ENCODE measurements around the gene EDRF1. TPM values are rescaled to one million over a fixed set of nuclear protein-coding genes. Genes with fewer than 3 reads are reported as not detected.

Gene EDRF1
- total RNA-seq, 4 donors from 2014 or later, result 7.8 to 22.1 (median 15.8) TPM

- WGBS, 2 donors (ENCODE audit: low coverage in 1 of 2), result 77 to 96% methylated on average over 5 to 7 of the region's 10 CpGs
- H3K4me1 ChIP-seq, result no peaks in the 10 kb centered on the region
- H3K36me3 ChIP-seq, result peaks cover 0 to under 1% of the 10 kb centered on the region in 2 donors
- no peak overlapping the region for H3K27ac ChIP-seq
- ATAC-seq, result no peak
- no peak overlapping the region for H3K4me3 ChIP-seq
- H3K27me3 ChIP-seq, result no peaks in the 10 kb centered on the region
- TF ChIP-seq CTCF (IDR thresholded peaks at IDR 0.05), result no peak
- no peak for TF ChIP-seq POLR2A (IDR thresholded peaks at IDR 0.05)
- TF ChIP-seq EP300 (IDR thresholded peaks at IDR 0.05), result no peak
- no peak for TF ChIP-seq POLR2AphosphoS5 (IDR thresholded peaks at IDR 0.05)
- no peaks in the 10 kb centered on the region for H3K9me3 ChIP-seq
Observed at GRCh38 chr10:125779403-125780327, 60.2 kb downstream of the EDRF1 start.

GRCh38 chr10:125781374-125781773, 61.9 kb downstream of the EDRF1 start:
- H3K27ac ChIP-seq, result no peak overlapping the region
- no peaks in the 10 kb centered on the region for H3K4me1 ChIP-seq
- H3K4me3 ChIP-seq, result no peak overlapping the region
- H3K9me3 ChIP-seq, result no peaks in the 10 kb centered on the region
- ATAC-seq, result no peak
- no peaks in the 10 kb centered on the region for H3K27me3 ChIP-seq
- WGBS, 2 donors (ENCODE audit: low coverage in 1 of 2), result 64 to 100% methylated on average over 1 to 2 of the region's 8 CpGs
- TF ChIP-seq EP300 (IDR thresholded peaks at IDR 0.05) (no peak), POLR2A (IDR thresholded peaks at IDR 0.05) (no peak), CTCF (IDR thresholded peaks at IDR 0.05) (no peak), POLR2AphosphoS5 (IDR thresholded peaks at IDR 0.05) (no peak)
- peaks cover 0 to 14% of the 10 kb centered on the region in 2 donors for H3K36me3 ChIP-seq

GRCh38 chr10:125782054-125782453, 62.5 kb downstream of the EDRF1 start:
- Histone ChIP-seq H3K4me3 (no peak overlapping the region), H3K36me3 (peaks cover 0 to 17% of the 10 kb centered on the region in 2 donors), H3K27me3 (no peaks in the 10 kb centered on the region), H3K9me3 (no peaks in the 10 kb centered on the region), H3K27ac (no peak overlapping the region), H3K4me1 (no peaks in the 10 kb centered on the region)
- no peak for TF ChIP-seq POLR2A (IDR thresholded peaks at IDR 0.05)
- no peak for TF ChIP-seq EP300 (IDR thresholded peaks at IDR 0.05)
- TF ChIP-seq CTCF (IDR thresholded peaks at IDR 0.05), result no peak
- TF ChIP-seq POLR2AphosphoS5 (IDR thresholded peaks at IDR 0.05), result no peak
- 78 to 81% methylated on average over 10 to 11 of the region's 11 CpGs for WGBS, 2 donors (ENCODE audit: low coverage in 1 of 2)
- no peak for ATAC-seq

- peaks cover 0 to 20% of the 10 kb centered on the region in 2 donors for H3K36me3 ChIP-seq
- no peak for ATAC-seq
- no peaks in the 10 kb centered on the region for H3K27me3 ChIP-seq
- 68 to 72% methylated on average over 4 to 5 of the region's 11 CpGs for WGBS, 2 donors (ENCODE audit: low coverage in 1 of 2)
- no peaks in the 10 kb centered on the region for H3K4me1 ChIP-seq
- no peak overlapping the region for H3K4me3 ChIP-seq
- TF ChIP-seq POLR2AphosphoS5 (IDR thresholded peaks at IDR 0.05) (no peak), EP300 (IDR thresholded peaks at IDR 0.05) (no peak), POLR2A (IDR thresholded peaks at IDR 0.05) (no peak), CTCF (IDR thresholded peaks at IDR 0.05) (no peak)
- H3K27ac ChIP-seq, result no peak overlapping the region
- no peaks in the 10 kb centered on the region for H3K9me3 ChIP-seq
Observed at GRCh38 chr10:125782616-125783015, 63.1 kb downstream of the EDRF1 start.

GRCh38 chr10:125783408-125783807, 63.9 kb downstream of the EDRF1 start:
- WGBS, 2 donors (ENCODE audit: low coverage in 1 of 2), result 79 to 83% methylated on average over 2 of the region's 7 CpGs
- H3K9me3 ChIP-seq, result no peaks in the 10 kb centered on the region
- no peak overlapping the region for H3K4me3 ChIP-seq
- H3K4me1 ChIP-seq, result no peaks in the 10 kb centered on the region
- H3K27ac ChIP-seq, result no peak overlapping the region
- peaks cover 0 to 27% of the 10 kb centered on the region in 2 donors for H3K36me3 ChIP-seq
- H3K27me3 ChIP-seq, result no peaks in the 10 kb centered on the region
- TF ChIP-seq CTCF (IDR thresholded peaks at IDR 0.05) (no peak), EP300 (IDR thresholded peaks at IDR 0.05) (no peak), POLR2AphosphoS5 (IDR thresholded peaks at IDR 0.05) (no peak)
- no peak for ATAC-seq

Measured in gastroesophageal sphincter (tissue), 4 donors.